Measurements from ENCODE around the gene LTK. TPM values are rescaled to one million over a fixed set of nuclear protein-coding genes. Genes with fewer than 3 reads are reported as not detected.

LTK gene
- total RNA-seq, 4 donors from 2014 or later, result 0.13 to 0.79 (median 0.22) TPM; not detected in 1

DNA sequence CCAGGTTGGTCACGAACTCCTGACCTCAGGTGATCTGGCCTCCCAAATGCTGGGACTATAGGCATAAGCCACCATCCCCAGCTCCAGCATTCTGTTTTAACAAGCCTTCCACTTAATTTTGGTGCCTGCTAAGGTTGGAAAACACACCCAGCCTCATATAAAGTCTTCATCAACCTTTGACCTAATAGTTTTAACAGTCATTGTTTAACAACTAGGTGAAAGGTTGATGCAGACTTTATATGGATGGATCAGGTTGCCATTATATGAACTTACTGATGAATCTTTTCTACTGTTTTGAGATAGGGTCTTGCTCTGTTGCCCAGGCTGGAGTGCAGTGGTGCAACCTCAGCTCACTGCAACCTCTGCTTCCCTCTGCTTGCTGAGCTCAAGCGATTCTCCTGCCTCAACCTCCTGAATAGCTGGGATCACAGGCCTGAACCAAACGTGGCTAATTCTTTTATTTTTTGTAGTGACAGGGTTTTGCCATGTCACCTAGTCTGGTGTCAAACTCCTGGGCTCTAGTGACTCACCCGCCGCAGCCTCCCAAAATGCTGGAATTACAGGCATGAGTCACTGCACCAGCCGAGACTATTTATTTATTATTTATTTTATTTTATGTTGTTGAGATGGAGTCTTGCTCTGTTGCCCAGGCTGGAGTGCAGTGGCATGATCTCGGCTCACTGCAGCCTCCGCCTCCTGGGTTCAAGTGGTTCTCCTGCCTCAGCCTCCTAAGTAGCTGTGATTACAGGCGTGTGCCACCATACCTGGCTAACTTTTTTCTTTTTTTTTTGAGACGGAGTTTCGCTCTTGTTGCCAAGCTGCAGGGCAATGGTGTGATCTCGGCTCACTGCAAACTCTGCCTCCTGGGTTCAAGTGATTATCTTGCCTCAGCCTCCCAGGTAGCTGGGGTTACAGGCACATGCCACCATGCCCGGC is 33.5 kb upstream of the LTK start:
- WGBS, 2 donors, result 84 to 85% methylated on average over 13 of the region's 13 CpGs

GRCh38 chr15:41545218-41545617 is 31.6 kb upstream of the LTK start:
- H3K36me3 ChIP-seq, result no peaks in the 10 kb centered on the region
- H3K27ac ChIP-seq, result no peak overlapping the region
- H3K27me3 ChIP-seq, result no peaks in the 10 kb centered on the region
- no peak for DNase-seq
- intact Hi-C loops (cut with DNase I), result no loop called here
- H3K4me1 ChIP-seq, result peaks cover 4 to 5% of the 10 kb centered on the region in 2 donors
- H3K9me3 ChIP-seq, result no peaks in the 10 kb centered on the region
- no peak for TF ChIP-seq POLR2A (IDR thresholded peaks at IDR 0.05)
- TF ChIP-seq, protein P1, sequence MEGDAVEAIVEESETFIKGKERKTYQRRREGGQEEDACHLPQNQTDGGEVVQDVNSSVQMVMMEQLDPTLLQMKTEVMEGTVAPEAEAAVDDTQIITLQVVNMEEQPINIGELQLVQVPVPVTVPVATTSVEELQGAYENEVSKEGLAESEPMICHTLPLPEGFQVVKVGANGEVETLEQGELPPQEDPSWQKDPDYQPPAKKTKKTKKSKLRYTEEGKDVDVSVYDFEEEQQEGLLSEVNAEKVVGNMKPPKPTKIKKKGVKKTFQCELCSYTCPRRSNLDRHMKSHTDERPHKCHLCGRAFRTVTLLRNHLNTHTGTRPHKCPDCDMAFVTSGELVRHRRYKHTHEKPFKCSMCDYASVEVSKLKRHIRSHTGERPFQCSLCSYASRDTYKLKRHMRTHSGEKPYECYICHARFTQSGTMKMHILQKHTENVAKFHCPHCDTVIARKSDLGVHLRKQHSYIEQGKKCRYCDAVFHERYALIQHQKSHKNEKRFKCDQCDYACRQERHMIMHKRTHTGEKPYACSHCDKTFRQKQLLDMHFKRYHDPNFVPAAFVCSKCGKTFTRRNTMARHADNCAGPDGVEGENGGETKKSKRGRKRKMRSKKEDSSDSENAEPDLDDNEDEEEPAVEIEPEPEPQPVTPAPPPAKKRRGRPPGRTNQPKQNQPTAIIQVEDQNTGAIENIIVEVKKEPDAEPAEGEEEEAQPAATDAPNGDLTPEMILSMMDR (IDR thresholded peaks at IDR 0.05), result no peak
- 90 to 92% methylated on average over 3 of the region's 3 CpGs for WGBS, 2 donors
- H3K4me3 ChIP-seq (replicated peaks in 1 of 3), result no peak overlapping the region

More for the DNA sequence above, 33.5 kb upstream of the LTK start:
- Histone ChIP-seq H3K4me1 (peaks cover 4 to 5% of the 10 kb centered on the region in 2 donors), H3K4me3 (replicated peaks in 1 of 3) (no peak overlapping the region), H3K27ac (no peak overlapping the region), H3K27me3 (no peaks in the 10 kb centered on the region), H3K36me3 (no peaks in the 10 kb centered on the region), H3K9me3 (no peaks in the 10 kb centered on the region)
- TF ChIP-seq, protein P1 (IDR thresholded peaks at IDR 0.05), result no peak
- TF ChIP-seq POLR2A (IDR thresholded peaks at IDR 0.05), result no peak
- no peak for DNase-seq
- intact Hi-C loops (cut with DNase I), result no loop called here

GRCh38 chr15:41544650-41545015 is 31.0 kb upstream of the LTK start:
- no peak overlapping the region for H3K27ac ChIP-seq
- no peak for TF ChIP-seq POLR2A (IDR thresholded peaks at IDR 0.05)
- TF ChIP-seq, protein P1 (IDR thresholded peaks at IDR 0.05), result no peak
- intact Hi-C loops (cut with DNase I), result no loop called here
- H3K36me3 ChIP-seq, result no peaks in the 10 kb centered on the region
- H3K4me3 ChIP-seq (replicated peaks in 1 of 3), result no peak overlapping the region
- H3K9me3 ChIP-seq, result no peaks in the 10 kb centered on the region
- DNase-seq, result peak in 1 of 2 donors; percentile 9
- WGBS, 2 donors, result 78 to 87% methylated on average over 6 to 15 of the region's 15 CpGs
- no peaks in the 10 kb centered on the region for H3K27me3 ChIP-seq
- H3K4me1 ChIP-seq, result peaks cover 4 to 5% of the 10 kb centered on the region in 2 donors

- H3K27me3 ChIP-seq, result no peaks in the 10 kb centered on the region
- peak overlapping the region in 2 of 3 donors; percentile 13 to 79 for H3K27ac ChIP-seq
- intact Hi-C loops (cut with DNase I), result no loop called here
- H3K4me3 ChIP-seq (replicated peaks in 1 of 3), result peak overlapping the region; percentile 36 to 92 (median 45)
- H3K4me1 ChIP-seq, result peaks cover 4 to 5% of the 10 kb centered on the region in 2 donors
- WGBS, 2 donors, result 7 to 12% methylated on average over 8 of the region's 8 CpGs
- no peak for DNase-seq
- no peaks in the 10 kb centered on the region for H3K36me3 ChIP-seq
- H3K9me3 ChIP-seq, result no peaks in the 10 kb centered on the region
- TF ChIP-seq POLR2A (IDR thresholded peaks at IDR 0.05), result no peak
- TF ChIP-seq, protein P1 (IDR thresholded peaks at IDR 0.05), result no peak
These were observed 29.9 kb upstream of the LTK start for GRCh38 chr15:41543521-41543870.

- 95 to 98% methylated on average over 11 of the region's 11 CpGs for WGBS, 2 donors
- H3K36me3 ChIP-seq, result peaks cover 7 to 27% of the 10 kb centered on the region in 2 donors
These were observed 23.2 kb upstream of the LTK start for GRCh38 chr15:41536866-41537265.

More at GRCh38 chr15:41536866-41537265, 23.2 kb upstream of the LTK start:
- Histone ChIP-seq H3K27me3 (no peaks in the 10 kb centered on the region), H3K27ac (no peak overlapping the region), H3K4me1 (no peaks in the 10 kb centered on the region), H3K4me3 (replicated peaks in 1 of 3) (no peak overlapping the region), H3K9me3 (no peaks in the 10 kb centered on the region)
- intact Hi-C loops (cut with DNase I), result no loop called here
- DNase-seq, result no peak
- TF ChIP-seq, protein P1 (IDR thresholded peaks at IDR 0.05), result no peak
- no peak for TF ChIP-seq POLR2A (IDR thresholded peaks at IDR 0.05)

Data from thyroid gland (tissue), 4 donors.